Activated T-cell treated with anti-CD3 and anti-CD28 coated beads for 48 hours (primary cell): ENCODE measurements around the gene KCTD15.

ENCODE experiments used
- DNase-seq: peaks from one replicate; pipeline ENCODE4 v3.0.0-alpha.2; 2020; ENCODE audit warnings: low read depth

Gene KCTD15, protein sequence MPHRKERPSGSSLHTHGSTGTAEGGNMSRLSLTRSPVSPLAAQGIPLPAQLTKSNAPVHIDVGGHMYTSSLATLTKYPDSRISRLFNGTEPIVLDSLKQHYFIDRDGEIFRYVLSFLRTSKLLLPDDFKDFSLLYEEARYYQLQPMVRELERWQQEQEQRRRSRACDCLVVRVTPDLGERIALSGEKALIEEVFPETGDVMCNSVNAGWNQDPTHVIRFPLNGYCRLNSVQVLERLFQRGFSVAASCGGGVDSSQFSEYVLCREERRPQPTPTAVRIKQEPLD

GRCh38 chr19:33796164-33796875, at the start of gene KCTD15:
Gene KCTD15, plus strand, starts transcription at chr19:33796870. Its CDS starts 3,585 bp downstream, at chr19:33800455.
- DNase-seq: peak; percentile 39

DNA sequence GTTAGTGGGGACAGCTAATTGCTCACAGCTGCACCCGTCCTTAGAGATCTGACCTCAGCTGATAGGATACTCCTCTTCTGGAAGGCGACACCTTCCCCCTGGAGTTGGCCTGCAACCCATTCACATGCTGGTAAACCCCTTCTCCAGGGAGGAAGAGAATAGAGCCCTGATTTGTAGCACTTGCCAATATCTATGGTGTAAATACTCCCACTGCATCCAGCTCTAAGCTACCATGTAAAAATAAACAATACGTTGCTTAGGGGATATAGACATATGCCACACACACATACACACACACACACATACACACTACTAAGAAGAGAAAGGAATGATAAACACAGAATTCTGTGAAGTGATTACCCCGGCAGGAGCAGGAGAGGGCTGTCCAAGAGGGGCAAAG, 49.4 kb upstream of the KCTD15 start:
- no peak for DNase-seq

GRCh38 chr19:33748231-33748630, 48.4 kb upstream of the KCTD15 start:
- no peak for DNase-seq

- DNase-seq: no peak
Measured at GRCh38 chr19:33749016-33749415, 47.7 kb upstream of the KCTD15 start.

- DNase-seq: no peak
Measured at GRCh38 chr19:33749619-33750175, 47.0 kb upstream of the KCTD15 start.

DNA sequence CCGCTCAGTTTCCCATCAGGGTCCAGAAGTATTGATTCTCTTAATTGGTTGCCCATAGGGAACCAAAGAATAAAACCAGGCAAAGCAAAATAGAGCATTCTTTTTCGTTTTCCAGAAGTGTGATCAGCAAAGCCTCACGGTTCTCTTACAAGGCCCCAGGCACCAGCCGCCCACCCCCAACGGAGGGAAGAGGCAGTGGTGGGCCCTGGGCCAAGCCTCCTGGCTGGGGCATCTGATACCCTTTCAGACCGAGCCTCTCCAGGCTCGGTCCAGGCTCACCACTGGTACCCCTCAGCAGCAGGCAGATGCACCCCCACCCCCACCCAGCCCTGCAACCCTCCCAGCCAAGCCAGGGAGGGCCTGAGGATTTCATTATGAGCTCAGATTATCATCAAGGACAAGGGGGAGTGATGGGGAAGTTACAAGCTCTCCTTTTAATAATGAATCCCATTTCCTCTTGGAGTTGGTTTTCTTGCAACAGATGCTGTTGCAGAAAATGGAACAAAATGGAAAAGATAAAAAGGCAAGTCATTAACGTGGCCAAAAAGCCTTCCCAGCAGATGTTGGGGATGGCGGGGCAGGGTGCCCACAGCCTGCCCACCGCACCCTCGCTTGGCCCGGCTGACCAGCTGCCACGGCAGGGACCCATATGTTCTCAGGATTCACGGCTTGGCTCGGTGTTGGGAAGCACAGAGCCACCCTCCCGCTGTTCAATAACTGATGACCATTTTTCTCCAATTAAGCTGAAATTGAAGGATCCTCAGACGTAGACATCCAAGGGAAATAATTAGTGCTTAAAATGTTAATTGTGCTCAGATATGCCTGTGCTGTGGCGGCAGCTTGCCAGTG, 45.9 kb upstream of the KCTD15 start:
- no peak for DNase-seq

DNA sequence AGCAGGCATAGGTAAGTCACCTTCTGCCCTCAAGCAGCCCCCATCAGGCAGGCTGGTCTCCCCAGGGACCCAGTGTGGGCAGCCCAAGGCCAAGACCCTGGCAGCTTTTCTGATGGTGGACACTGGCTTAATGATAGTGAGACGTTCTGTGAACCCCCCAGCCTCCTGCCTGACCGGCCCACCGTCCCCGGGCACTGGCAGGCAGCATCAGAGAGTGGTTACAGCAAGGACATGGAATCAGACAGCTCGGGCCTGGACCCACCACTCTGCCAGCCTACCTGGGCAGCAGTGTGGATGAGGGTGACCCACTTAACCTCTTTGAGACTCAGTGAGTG, 45.3 kb upstream of the KCTD15 start:
- DNase-seq: no peak

DNA sequence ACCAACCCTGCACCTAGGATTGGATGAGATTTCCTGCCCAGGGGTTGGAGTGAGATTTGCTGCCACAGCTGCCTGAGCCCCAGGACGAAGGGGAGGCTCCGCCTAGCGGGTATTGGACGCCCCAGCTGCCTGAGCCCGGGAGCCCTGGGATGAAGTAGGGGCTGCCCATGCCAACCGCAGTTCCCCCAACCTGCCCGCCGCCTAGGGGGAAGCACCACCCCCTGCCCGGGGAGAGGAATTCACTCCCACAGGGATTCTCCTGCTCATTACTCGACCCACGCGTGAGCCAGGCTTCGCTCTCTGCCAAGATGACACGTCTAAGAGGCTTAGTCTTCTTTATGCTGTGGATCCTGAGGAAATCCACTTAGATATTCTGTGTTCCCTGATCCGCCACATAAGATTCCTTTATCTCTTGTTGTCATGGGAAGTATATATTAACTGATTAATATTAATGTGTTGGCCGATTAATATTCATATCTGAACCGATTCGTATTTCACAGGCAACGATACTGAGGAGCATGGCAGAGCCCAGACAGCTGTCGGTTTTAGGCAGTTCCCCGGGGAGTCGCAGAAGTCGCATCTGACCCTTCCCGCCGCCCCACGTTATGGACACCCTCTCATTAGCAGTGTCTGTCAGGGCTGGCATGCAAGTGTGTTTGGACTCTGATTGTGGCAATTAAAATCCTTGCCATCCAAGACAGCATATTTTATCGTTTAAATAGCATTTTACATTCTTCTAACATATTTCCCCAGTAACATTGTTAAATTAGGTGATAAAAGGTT, 44.5 kb upstream of the KCTD15 start:
- DNase-seq: no peak

DNA sequence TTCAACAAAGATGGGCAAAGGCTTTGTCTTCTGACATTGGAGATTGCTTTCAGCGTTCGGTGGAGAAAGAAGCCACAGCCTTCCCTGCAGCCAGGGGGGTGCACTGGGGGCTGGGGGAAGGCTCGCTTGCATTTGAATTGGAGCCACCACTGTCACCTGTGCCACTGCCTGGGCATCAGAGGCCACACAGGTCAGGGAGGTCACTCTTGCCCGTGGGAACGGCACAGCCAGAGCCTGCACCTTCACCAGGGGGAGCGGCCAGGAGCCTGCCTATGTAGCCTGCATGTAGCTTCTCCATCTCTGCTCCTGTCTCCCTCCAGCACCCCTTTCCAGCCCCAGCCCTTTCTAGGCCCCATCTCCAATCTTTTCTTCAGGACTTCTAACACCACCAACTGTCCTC, 43.7 kb upstream of the KCTD15 start:
- DNase-seq: no peak

- no peak for DNase-seq
Measured at GRCh38 chr19:33754361-33754760, 42.3 kb upstream of the KCTD15 start.

GRCh38 chr19:33755099-33756035, 41.3 kb upstream of the KCTD15 start:
- DNase-seq: no peak

DNA sequence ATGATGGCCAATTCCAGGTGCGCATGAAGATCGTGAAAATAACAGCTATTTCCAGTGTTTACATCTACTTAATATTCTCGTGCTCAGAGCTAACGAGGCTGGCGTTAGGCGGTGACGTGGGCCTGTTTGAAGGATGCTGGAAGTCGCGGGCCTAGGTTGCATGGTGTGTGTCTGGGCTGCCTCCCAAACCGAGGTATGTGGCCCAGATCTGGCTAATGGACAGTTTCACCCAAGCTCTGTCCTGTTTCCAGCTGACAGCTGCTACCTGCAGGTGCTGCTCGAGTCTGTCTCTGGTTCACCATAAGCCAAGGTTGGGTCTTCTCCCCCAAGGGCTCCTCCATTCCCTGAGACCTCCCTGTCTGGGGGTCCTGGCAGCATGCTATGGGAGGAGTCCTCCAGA, 40.5 kb upstream of the KCTD15 start:
- no peak for DNase-seq

- DNase-seq: no peak
Measured at GRCh38 chr19:33758541-33759013, 38.1 kb upstream of the KCTD15 start.

DNA sequence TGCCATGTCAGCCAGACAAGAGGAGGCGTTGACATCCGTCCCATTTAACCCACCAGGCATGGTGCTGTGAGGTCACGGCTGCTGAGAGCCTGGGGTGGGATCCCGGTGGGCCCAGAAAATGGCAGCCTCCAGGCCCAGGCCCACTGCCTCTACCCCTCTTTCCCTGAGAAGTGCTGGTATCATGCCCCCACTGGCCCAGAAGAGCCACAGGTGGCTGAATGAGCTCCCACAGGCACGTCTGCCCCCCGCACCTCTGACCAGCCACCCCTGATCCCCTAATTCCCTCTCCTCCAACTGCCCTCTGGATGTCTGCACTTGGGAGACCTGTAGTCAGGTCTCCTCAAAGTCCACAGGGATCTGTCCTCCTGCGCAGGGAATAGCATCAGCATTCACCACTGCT, 37.3 kb upstream of the KCTD15 start:
- DNase-seq: no peak

DNA sequence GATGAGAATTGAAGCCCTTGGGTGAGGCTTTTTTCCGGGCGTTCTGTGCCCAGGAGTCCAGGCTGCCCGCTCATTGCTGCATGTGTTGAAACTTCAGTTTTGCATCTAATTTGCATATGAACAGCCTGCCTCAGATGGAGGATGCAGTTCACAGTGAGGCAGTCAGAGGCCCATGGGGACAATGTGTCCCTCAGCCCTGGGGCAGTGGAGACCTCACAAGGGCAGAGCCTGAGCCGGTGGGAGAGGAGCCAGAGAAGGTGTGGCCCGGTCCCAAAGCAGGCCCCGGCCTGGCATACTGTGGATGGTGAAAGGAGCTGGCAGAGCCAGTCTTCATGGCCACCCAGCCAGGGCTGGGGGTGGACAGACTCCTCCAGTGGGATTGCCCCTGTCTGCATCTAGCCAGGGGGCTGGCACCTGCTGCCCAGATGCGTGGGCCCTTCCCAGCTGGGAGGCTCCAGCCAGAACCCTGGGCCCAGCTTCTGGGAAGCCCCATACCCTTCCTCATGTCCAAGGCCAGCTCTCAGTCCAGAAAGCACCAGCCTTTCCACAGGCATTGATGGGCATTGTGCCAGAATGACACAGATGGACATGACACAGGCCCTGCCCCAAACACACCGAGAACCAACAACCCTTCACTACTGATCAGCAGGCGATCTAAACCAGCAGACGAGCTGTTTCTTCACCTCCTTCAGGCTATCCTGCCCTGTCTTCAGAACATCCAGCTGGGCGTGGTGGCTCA, 32.9 kb upstream of the KCTD15 start:
- no peak for DNase-seq

GRCh38 chr19:33766623-33767022, 30.0 kb upstream of the KCTD15 start:
- no peak for DNase-seq

GRCh38 chr19:33767898-33768413, 28.7 kb upstream of the KCTD15 start:
- DNase-seq: peak; percentile 8

- DNase-seq: no peak
Measured at GRCh38 chr19:33769208-33769607, 27.5 kb upstream of the KCTD15 start.

- no peak for DNase-seq
Measured at GRCh38 chr19:33770107-33770506, 26.6 kb upstream of the KCTD15 start.
